HG03460 (cell line): ENCODE data around the gene CACNA2D3.

Experiments
- ATAC-seq: cut with Tn5 transposase; IDR thresholded peaks from one replicate; pipeline ENCODE4 v1.9.1; 2021; ENCODE audit not compliant: unreplicated experiment

Gene CACNA2D3

GRCh38 chr3:54126551-54126950, 4.2 kb downstream of the CACNA2D3 start:
- no peak for ATAC-seq

- ATAC-seq, result no peak
These were observed 5.2 kb downstream of the CACNA2D3 start for GRCh38 chr3:54127499-54128056.

GRCh38 chr3:54131026-54131605, 8.8 kb downstream of the CACNA2D3 start:
- no peak for ATAC-seq

DNA sequence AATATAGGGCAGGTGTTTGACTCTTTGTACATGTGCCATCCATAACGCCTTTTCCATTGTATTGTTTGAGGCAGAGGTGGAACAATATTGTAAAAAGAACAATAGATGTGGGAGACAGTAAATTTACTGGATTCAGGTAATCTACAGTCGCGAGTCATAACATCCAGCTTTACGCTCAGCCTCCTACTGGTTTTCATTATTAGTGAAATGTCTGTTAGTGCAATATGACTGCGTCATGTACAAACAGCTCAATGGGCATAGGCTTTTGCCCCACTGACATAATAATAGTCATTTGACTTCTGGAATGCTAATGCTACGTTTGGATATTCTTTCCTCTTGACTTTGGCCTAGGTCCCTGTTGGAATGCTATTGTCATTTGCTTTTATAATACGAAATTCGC, 9.5 kb downstream of the CACNA2D3 start:
- no peak for ATAC-seq

DNA sequence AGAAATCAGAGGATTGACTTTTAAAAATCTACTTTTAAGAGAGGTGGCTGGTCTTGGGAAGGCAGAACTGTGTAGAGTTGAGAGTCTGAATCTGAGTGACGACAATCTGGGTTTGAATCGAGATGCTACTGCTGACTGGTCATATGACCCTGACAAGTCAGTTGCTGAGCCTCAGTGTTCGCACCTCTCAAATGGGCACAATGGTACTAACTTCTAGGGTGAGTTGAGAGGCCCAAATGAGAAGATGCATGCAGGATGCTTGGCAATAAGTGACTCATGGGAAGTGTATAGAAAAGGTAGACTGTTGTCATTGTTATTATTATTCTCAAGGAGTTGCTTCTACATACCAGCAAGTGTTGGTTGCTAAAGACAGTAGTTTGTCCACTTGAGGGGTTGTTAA, 10.3 kb downstream of the CACNA2D3 start:
- no peak for ATAC-seq

- no peak for ATAC-seq
These were observed 10.8 kb downstream of the CACNA2D3 start for GRCh38 chr3:54133196-54133595.

GRCh38 chr3:54134155-54134554, 11.8 kb downstream of the CACNA2D3 start:
- ATAC-seq, result no peak

DNA sequence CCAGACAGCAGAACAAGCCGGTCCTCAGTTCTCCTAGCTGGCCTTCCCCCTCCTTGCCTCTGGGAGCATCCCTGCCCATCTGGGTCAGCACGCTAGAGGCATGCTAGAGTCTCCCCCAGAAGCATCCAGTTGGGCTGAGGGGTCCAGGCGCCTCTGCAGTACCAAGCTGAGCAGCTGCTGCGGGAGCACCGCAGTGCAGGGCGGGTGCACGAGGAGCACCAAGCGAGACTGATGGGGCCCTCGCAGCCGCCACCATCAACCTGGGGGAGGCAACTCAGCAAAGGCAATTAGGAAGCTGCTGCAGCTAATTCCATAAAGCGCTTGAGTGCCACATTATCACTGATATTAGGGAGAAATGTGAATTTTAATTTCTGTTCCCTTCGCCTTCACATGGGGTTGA, 12.4 kb downstream of the CACNA2D3 start:
- no peak for ATAC-seq

- no peak for ATAC-seq
These were observed 15.0 kb downstream of the CACNA2D3 start for GRCh38 chr3:54137311-54137710.

GRCh38 chr3:54138937-54139547, 16.7 kb downstream of the CACNA2D3 start:
- no peak for ATAC-seq

DNA sequence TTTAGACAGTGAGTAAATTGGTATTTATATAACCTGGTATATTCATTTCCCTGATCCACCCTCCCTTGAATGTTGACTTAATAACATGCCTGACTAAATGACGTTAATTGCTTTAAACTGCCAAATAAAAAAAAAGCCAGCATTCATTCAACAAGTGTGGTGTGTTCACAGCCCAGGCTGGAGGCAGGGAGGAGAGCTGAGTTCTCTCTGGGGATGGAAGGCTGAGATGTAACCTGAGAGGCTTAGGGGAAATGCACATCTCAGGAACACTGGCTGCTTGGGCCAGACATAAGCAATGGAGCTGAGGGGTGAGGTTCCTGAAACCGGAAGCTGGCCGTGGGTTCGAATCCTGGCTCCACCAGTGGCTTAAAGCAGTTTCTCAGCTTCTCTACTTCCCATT, 17.3 kb downstream of the CACNA2D3 start:
- no peak for ATAC-seq

GRCh38 chr3:54144284-54144683, 21.9 kb downstream of the CACNA2D3 start:
- ATAC-seq, result no peak

- no peak for ATAC-seq
These were observed 24.3 kb downstream of the CACNA2D3 start for GRCh38 chr3:54146506-54147239.

DNA sequence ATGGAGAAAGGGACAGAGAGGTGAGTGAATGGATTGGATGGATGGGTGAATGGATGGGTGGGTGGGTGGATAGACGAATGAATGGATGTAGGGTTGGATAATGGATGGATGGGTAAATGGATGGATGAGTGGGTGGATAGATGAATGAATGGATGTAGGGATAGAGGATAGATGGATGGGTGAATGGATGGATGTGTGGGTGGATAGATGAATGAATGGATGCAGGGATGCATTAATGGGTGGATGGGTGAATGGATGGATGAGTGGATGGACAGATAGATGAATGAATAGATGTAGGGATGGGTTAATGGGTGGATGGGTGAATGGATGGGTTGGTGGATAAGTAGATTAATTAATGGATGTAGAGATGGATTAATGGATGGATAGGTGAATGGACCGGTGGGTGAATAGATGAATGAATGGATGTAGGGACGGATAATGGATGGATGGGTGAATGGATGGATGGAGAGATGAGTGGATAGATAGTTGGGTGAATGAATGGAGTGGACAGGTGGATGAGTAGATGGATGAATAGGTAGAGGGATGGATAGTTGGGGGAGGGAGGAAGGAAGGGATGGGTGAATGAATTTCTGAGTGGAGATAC, 28.6 kb downstream of the CACNA2D3 start:
- no peak for ATAC-seq

GRCh38 chr3:54153477-54153876, 31.1 kb downstream of the CACNA2D3 start:
- ATAC-seq, result no peak

DNA sequence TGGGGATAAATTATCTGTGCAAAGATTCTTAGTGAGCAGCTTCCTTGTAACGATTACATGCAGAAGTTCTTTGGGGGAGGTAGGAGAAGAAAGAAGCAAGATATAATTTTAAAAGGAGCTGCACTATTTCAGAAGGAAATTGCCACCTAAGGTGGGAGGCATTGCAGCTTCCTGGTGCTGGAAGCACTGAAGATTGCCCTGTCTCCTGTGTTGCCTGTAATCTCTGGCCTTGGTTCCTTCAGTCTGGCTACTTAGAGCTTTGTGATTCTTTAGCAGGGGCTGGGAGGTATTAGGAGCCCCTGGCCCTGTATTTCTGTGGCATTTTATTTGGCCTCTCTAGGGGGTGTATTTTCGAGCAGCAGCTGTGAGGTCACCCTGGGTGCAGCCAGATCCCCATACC, 35.5 kb downstream of the CACNA2D3 start:
- ATAC-seq, result no peak

DNA sequence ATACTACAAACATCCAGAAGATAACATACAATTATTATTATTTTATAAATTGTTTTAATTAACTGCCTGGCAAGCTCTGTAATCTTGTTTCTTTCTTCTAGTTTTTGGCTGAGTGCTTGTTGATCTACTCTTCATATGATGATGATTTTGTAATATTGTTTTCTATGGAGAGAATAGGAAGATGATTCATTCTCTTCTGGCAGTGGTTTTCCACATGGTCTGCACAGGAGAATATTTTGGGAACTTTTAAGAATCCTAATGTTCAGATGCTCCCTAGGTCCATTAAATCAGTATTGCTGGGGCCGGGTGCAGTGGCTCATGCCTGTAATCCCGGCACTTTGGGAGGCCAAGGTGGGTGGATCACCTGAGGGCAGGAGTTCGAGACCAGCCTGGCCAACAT, 37.6 kb downstream of the CACNA2D3 start:
- no peak for ATAC-seq

- no peak for ATAC-seq
These were observed 41.1 kb downstream of the CACNA2D3 start for GRCh38 chr3:54163441-54163840.

- no peak for ATAC-seq
These were observed 42.0 kb downstream of the CACNA2D3 start for GRCh38 chr3:54164192-54164975.

DNA sequence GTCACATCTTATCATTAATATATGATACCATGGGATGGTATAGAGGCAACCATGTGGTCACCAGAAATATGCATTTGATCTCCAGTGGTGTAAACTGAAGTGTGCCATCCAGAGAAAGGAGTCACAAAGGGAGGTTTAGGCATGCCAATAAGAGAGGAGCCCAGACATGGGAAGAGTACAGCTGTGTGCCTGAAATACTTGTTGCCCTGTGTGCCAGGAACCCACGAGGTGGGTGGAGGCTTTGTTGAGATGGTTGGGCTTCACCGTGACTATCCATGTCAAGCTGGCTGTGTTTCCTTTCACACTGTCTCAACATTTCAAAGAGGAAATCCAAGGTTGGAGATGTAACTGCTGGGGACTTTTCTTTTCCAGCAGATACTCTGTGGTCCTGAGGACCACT, 43.5 kb downstream of the CACNA2D3 start:
- ATAC-seq, result no peak

GRCh38 chr3:54167999-54168398, 45.6 kb downstream of the CACNA2D3 start:
- no peak for ATAC-seq
